ENCODE data around the gene P2RX7. TPM values are rescaled to one million over a fixed set of nuclear protein-coding genes. Genes with fewer than 3 reads are reported as not detected.

The P2RX7 gene
- total RNA-seq, 1 donor from 2014 or later: 0.82 TPM

- Mint-ChIP-seq H3K4me1 (ENCODE audit: unreplicated experiment) (peaks cover 3% of the 10 kb centered on the region), H3K27me3 (ENCODE audit: unreplicated experiment) (no peaks in the 10 kb centered on the region), H3K9me3 (ENCODE audit: unreplicated experiment) (no peaks in the 10 kb centered on the region), H3K27ac (ENCODE audit: unreplicated experiment) (no peak overlapping the region), H3K36me3 (ENCODE audit: low read depth, unreplicated experiment) (no peaks in the 10 kb centered on the region), H3K4me3 (ENCODE audit: unreplicated experiment) (no peak overlapping the region)
- no peak for TF ChIP-seq CTCF (IDR thresholded peaks at IDR 0.05; ENCODE audit: unreplicated experiment)
- DNase-seq (ENCODE audit: low spot score): no peak
These were observed 42.9 kb downstream of the P2RX7 start for GRCh38 chr12:121175383-121176119.

GRCh38 chr12:121176826-121177529 is 44.3 kb downstream of the P2RX7 start:
- Mint-ChIP-seq H3K4me3 (ENCODE audit: unreplicated experiment) (no peak overlapping the region), H3K9me3 (ENCODE audit: unreplicated experiment) (no peaks in the 10 kb centered on the region), H3K27ac (ENCODE audit: unreplicated experiment) (no peak overlapping the region), H3K4me1 (ENCODE audit: unreplicated experiment) (peaks cover 3% of the 10 kb centered on the region), H3K27me3 (ENCODE audit: unreplicated experiment) (no peaks in the 10 kb centered on the region), H3K36me3 (ENCODE audit: low read depth, unreplicated experiment) (peaks cover 1% of the 10 kb centered on the region)
- no peak for TF ChIP-seq CTCF (IDR thresholded peaks at IDR 0.05; ENCODE audit: unreplicated experiment)
- no peak for DNase-seq (ENCODE audit: low spot score)

- H3K4me3 Mint-ChIP-seq (ENCODE audit: unreplicated experiment): no peak overlapping the region
- DNase-seq (ENCODE audit: low spot score): no peak
These were observed 48.5 kb downstream of the P2RX7 start for GRCh38 chr12:121181181-121181580.

GRCh38 chr12:121182222-121182893 is 49.7 kb downstream of the P2RX7 start:
- H3K4me1 Mint-ChIP-seq (ENCODE audit: unreplicated experiment): peaks cover under 1% of the 10 kb centered on the region
- no peak for TF ChIP-seq CTCF (IDR thresholded peaks at IDR 0.05; ENCODE audit: unreplicated experiment)
- H3K27me3 Mint-ChIP-seq (ENCODE audit: unreplicated experiment): no peaks in the 10 kb centered on the region
- DNase-seq (ENCODE audit: low spot score): no peak
- no peak overlapping the region for H3K4me3 Mint-ChIP-seq (ENCODE audit: unreplicated experiment)
- no peaks in the 10 kb centered on the region for H3K9me3 Mint-ChIP-seq (ENCODE audit: unreplicated experiment)
- H3K36me3 Mint-ChIP-seq (ENCODE audit: low read depth, unreplicated experiment): peaks cover 3% of the 10 kb centered on the region
- H3K27ac Mint-ChIP-seq (ENCODE audit: unreplicated experiment): no peak overlapping the region

More at GRCh38 chr12:121181181-121181580, 48.5 kb downstream of the P2RX7 start:
- Mint-ChIP-seq H3K9me3 (ENCODE audit: unreplicated experiment) (no peaks in the 10 kb centered on the region), H3K27me3 (ENCODE audit: unreplicated experiment) (no peaks in the 10 kb centered on the region), H3K27ac (ENCODE audit: unreplicated experiment) (no peak overlapping the region), H3K4me1 (ENCODE audit: unreplicated experiment) (peaks cover 3% of the 10 kb centered on the region), H3K36me3 (ENCODE audit: low read depth, unreplicated experiment) (peaks cover 3% of the 10 kb centered on the region)
- no peak for TF ChIP-seq CTCF (IDR thresholded peaks at IDR 0.05; ENCODE audit: unreplicated experiment)
